Neural progenitor cell (in vitro differentiated cells): ENCODE measurements around the gene PKNOX1. TPM values are rescaled to one million over a fixed set of nuclear protein-coding genes. Genes with fewer than 3 reads are reported as not detected.

Experiments
- DNase-seq: peaks from one replicate; pipeline ENCODE4 v3.0.0-alpha.2; 2016; ENCODE audit warnings: low spot score
- H2AFZ ChIP-seq: fragments of 200-600 bp; sonication (generic); replicated peaks from 2 replicates; pipeline ENCODE4 v1.6.1; 2016; ENCODE audit warnings: antibody characterized with exemption
- H3F3A ChIP-seq: fragments of 200-600 bp; sonication (generic); 2 replicates; pipeline ENCODE4 v1.6.1; 2016; ENCODE audit warnings: antibody characterized with exemption, low read depth
- H3K27ac ChIP-seq: fragments of 200-600 bp; sonication (generic); 2 replicates; pipeline ENCODE4 v1.5.1; 2016; ENCODE audit warnings: mild to moderate bottlenecking
- H3K27me3 ChIP-seq: fragments of 200-600 bp; sonication (generic); 2 replicates; pipeline ENCODE4 v1.6.1; 2016; ENCODE audit warnings: mild to moderate bottlenecking, moderate library complexity
- H3K36me3 ChIP-seq: fragments of 200-600 bp; sonication (generic); 2 replicates; pipeline ENCODE4 v1.5.1; 2016
- H3K4me1 ChIP-seq: fragments of 200-600 bp; sonication (generic); 2 replicates; pipeline ENCODE4 v1.6.1; 2016; ENCODE audit warnings: mixed run types
- H3K4me2 ChIP-seq: fragments of 200-600 bp; sonication (generic); 2 replicates; pipeline ENCODE4 v1.6.1; 2016
- H3K4me3 ChIP-seq: fragments of 200-600 bp; sonication (generic); 2 replicates; pipeline ENCODE4 v1.5.1; 2016
- H3K79me2 ChIP-seq: fragments of 200-600 bp; sonication (generic); 2 replicates; pipeline ENCODE4 v1.6.1; 2016; ENCODE audit warnings: low read depth
- H3K9ac ChIP-seq: fragments of 200-600 bp; sonication (generic); 2 replicates; pipeline ENCODE4 v1.6.1; 2016
- H3K9me3 ChIP-seq: fragments of 200-600 bp; sonication (generic); 2 replicates; pipeline ENCODE4 v1.5.1; 2016; ENCODE audit warnings: low read depth
- H4K20me1 ChIP-seq: fragments of 200-600 bp; sonication (generic); 2 replicates; pipeline ENCODE4 v1.6.1; 2016; ENCODE audit warnings: low read depth
- H3K27ac Mint-ChIP-seq: 3 replicates; pipeline ENCODE4 v1.8.0; 2021; ENCODE audit warnings: mixed read lengths
- H3K27me3 Mint-ChIP-seq: 2 replicates; pipeline ENCODE4 v1.8.0; 2022; ENCODE audit warnings: low read depth, mild to moderate bottlenecking, inconsistent platforms, moderate library complexity, mixed read lengths; ENCODE audit not compliant: insufficient read depth
- H3K36me3 Mint-ChIP-seq: 3 replicates; pipeline ENCODE4 v1.8.0; 2021; ENCODE audit warnings: mixed read lengths
- H3K4me1 Mint-ChIP-seq: 3 replicates; pipeline ENCODE4 v1.8.0; 2021; ENCODE audit warnings: mixed read lengths
- H3K4me3 Mint-ChIP-seq: 3 replicates; pipeline ENCODE4 v1.8.0; 2021; ENCODE audit warnings: mild to moderate bottlenecking, moderate library complexity, mixed read lengths
- H3K9me3 Mint-ChIP-seq: 3 replicates; pipeline ENCODE4 v1.8.0; 2020; ENCODE audit warnings: mixed read lengths
- EZH2 ChIP-seq: fragments of 200-600 bp; sonication (generic); IDR thresholded peaks from 2 replicates; pipeline ENCODE4 v1.6.1; 2017; ENCODE audit warnings: antibody characterized with exemption, mild to moderate bottlenecking, moderate library complexity
- EZH2phosphoT487 ChIP-seq: fragments of 200-600 bp; sonication (generic); IDR thresholded peaks from 2 replicates; pipeline ENCODE4 v1.6.1; 2017; ENCODE audit warnings: antibody characterized with exemption
- total RNA-seq: library from RNA; depleted of rRNA; stranded (reverse); fragments of >200 nt; gene quantifications from 2 replicates; pipeline ENCODE4 v1.2.3, GENCODE V29; 2015; ENCODE audit warnings: low replicate concordance
- TF ChIP-seq, protein P1 (sequence below): fragments of 200-600 bp; sonication (generic); IDR thresholded peaks from 2 replicates; pipeline ENCODE4 v1.5.1; 2017; ENCODE audit warnings: antibody characterized with exemption, mild to moderate bottlenecking

PKNOX1 gene
- total RNA-seq, 1 donor from 2014 or later: 11.0 TPM

DNA sequence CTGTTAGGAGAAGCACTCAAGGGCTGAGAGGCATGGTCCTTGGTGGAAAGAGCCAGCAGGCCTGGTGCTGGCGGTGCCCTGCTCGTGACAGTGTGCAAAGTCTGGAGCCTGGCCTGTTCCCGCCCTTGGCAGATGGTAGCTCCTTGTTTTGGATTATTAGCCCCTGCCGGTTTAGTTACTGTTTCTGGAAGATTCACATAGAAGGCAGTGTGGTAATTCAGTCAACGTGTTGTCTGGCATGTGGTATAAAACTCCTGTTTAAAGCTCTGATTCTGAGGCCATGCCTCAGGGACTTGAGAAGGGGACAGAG, 6.8 kb downstream of the PKNOX1 start:
- Histone ChIP-seq H3K36me3 (no peaks in the 10 kb centered on the region), H4K20me1 (no peaks in the 10 kb centered on the region), H3K27ac (no peak overlapping the region), H3K4me2 (no peak overlapping the region), H3K9ac (no peak overlapping the region), H3F3A (peaks cover 11% of the 10 kb centered on the region), H2AFZ (no peak overlapping the region), H3K27me3 (no peaks in the 10 kb centered on the region), H3K9me3 (no peaks in the 10 kb centered on the region), H3K4me3 (no peak overlapping the region), H3K79me2 (peaks cover 92% of the 10 kb centered on the region), H3K4me1 (peaks cover 2% of the 10 kb centered on the region)
- Mint-ChIP-seq H3K36me3 (peaks cover 31% of the 10 kb centered on the region), H3K4me1 (peaks cover 8% of the 10 kb centered on the region), H3K9me3 (peaks cover 21% of the 10 kb centered on the region), H3K27me3 (peaks cover 5% of the 10 kb centered on the region), H3K27ac (no peak overlapping the region), H3K4me3 (no peak overlapping the region)
- TF ChIP-seq, protein P1, sequence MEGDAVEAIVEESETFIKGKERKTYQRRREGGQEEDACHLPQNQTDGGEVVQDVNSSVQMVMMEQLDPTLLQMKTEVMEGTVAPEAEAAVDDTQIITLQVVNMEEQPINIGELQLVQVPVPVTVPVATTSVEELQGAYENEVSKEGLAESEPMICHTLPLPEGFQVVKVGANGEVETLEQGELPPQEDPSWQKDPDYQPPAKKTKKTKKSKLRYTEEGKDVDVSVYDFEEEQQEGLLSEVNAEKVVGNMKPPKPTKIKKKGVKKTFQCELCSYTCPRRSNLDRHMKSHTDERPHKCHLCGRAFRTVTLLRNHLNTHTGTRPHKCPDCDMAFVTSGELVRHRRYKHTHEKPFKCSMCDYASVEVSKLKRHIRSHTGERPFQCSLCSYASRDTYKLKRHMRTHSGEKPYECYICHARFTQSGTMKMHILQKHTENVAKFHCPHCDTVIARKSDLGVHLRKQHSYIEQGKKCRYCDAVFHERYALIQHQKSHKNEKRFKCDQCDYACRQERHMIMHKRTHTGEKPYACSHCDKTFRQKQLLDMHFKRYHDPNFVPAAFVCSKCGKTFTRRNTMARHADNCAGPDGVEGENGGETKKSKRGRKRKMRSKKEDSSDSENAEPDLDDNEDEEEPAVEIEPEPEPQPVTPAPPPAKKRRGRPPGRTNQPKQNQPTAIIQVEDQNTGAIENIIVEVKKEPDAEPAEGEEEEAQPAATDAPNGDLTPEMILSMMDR: no peak
- TF ChIP-seq EZH2phosphoT487: no peak
- TF ChIP-seq EZH2: no peak
- DNase-seq: no peak

DNA sequence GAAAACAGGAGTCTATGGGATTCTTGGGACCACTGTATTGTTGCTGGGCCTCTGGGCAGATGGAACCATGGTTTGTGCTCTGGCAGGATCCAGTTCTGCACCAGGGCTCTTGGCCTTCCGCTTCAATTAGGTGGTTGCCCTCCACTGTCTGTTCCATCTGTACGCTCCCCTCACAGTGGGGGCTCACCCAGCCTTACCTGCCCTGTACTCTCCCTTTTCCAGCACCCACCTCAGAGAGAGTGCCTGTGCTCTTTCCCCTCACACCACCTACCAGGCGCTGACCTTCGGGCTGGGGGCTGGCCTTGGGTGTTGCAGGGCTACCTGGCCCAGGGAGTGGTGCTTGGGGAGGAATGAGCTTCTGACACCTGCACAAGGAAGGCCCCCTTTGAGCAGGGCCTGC, 7.5 kb downstream of the PKNOX1 start:
- no peak overlapping the region for H3K27ac ChIP-seq
- H3K4me1 Mint-ChIP-seq: peaks cover 3% of the 10 kb centered on the region
- H4K20me1 ChIP-seq: no peaks in the 10 kb centered on the region
- H3K4me2 ChIP-seq: no peak overlapping the region
- no peaks in the 10 kb centered on the region for H3K36me3 ChIP-seq
- H3K9ac ChIP-seq: no peak overlapping the region
- H3K4me1 ChIP-seq: no peaks in the 10 kb centered on the region
- H3K4me3 Mint-ChIP-seq: no peak overlapping the region
- peaks cover 5% of the 10 kb centered on the region for H3K27me3 Mint-ChIP-seq
- H3F3A ChIP-seq: peaks cover 7% of the 10 kb centered on the region
- peaks cover 17% of the 10 kb centered on the region for H3K9me3 Mint-ChIP-seq
- H3K4me3 ChIP-seq: no peak overlapping the region
- no peaks in the 10 kb centered on the region for H3K27me3 ChIP-seq
- no peak for DNase-seq
- peaks cover 91% of the 10 kb centered on the region for H3K79me2 ChIP-seq
- no peaks in the 10 kb centered on the region for H3K9me3 ChIP-seq
- peaks cover 26% of the 10 kb centered on the region for H3K36me3 Mint-ChIP-seq
- TF ChIP-seq EZH2phosphoT487 (no peak), EZH2 (no peak)
- TF ChIP-seq, protein P1: no peak
- no peak overlapping the region for H3K27ac Mint-ChIP-seq
- H2AFZ ChIP-seq: no peak overlapping the region

DNA sequence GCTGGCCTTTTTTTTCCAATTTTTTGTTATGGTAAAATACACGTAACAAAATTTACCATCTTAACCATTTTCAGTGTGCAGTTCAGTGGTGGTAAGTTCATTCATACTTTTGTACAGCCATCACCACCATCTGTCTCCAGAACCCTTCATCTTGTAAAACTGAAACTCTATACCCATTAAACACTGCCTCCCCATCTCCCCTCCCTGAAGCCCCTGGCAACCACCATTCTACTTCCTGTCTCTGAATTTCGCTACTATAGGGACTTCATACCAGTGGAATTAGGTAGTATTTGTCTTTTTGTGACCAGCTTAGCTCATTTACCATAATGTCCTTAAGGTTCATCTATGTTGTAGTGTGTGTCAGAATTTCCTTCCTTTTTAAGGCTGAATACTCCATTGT, 8.7 kb downstream of the PKNOX1 start:
- H3K27me3 ChIP-seq: no peaks in the 10 kb centered on the region
- H4K20me1 ChIP-seq: no peaks in the 10 kb centered on the region
- Mint-ChIP-seq H3K27me3 (peaks cover 5% of the 10 kb centered on the region), H3K4me1 (peaks cover 3% of the 10 kb centered on the region), H3K4me3 (no peak overlapping the region), H3K27ac (peak overlapping the region; percentile 16), H3K36me3 (peaks cover 16% of the 10 kb centered on the region), H3K9me3 (peaks cover 8% of the 10 kb centered on the region)
- no peaks in the 10 kb centered on the region for H3K36me3 ChIP-seq
- peaks cover 78% of the 10 kb centered on the region for H3K79me2 ChIP-seq
- no peaks in the 10 kb centered on the region for H3K4me1 ChIP-seq
- no peaks in the 10 kb centered on the region for H3K9me3 ChIP-seq
- H3K4me3 ChIP-seq: no peak overlapping the region
- no peak overlapping the region for H2AFZ ChIP-seq
- no peak overlapping the region for H3K9ac ChIP-seq
- no peak for DNase-seq
- peaks cover 7% of the 10 kb centered on the region for H3F3A ChIP-seq
- H3K4me2 ChIP-seq: no peak overlapping the region
- H3K27ac ChIP-seq: no peak overlapping the region
- TF ChIP-seq EZH2phosphoT487 (no peak), EZH2 (no peak)
- TF ChIP-seq, protein P1: no peak

DNA sequence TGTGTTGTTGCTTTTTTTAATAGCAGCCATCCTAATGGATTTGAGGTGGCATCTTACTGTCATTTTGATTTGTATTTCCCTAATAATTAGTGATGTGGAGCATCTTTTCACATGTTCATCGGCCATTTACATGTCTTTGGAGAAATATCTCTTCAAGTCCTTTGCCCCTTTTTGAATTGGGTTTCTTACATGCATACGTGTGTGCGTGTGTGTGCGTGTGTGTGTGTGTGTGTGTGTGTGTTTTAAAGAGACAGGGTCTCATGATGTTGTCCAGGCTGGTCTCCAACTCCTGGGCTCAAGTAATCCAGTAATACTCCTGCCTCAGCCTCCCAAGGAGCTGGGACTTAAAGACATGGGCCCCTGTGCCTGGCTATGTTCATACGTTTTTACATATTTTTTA, 9.5 kb downstream of the PKNOX1 start:
- H3K4me2 ChIP-seq: no peak overlapping the region
- Mint-ChIP-seq H3K4me3 (no peak overlapping the region), H3K4me1 (peaks cover 3% of the 10 kb centered on the region), H3K9me3 (peaks cover 3% of the 10 kb centered on the region), H3K36me3 (peaks cover 12% of the 10 kb centered on the region), H3K27ac (no peak overlapping the region), H3K27me3 (peaks cover 3% of the 10 kb centered on the region)
- no peak overlapping the region for H3K9ac ChIP-seq
- H3K9me3 ChIP-seq: no peaks in the 10 kb centered on the region
- no peak overlapping the region for H2AFZ ChIP-seq
- no peak overlapping the region for H3K4me3 ChIP-seq
- no peaks in the 10 kb centered on the region for H4K20me1 ChIP-seq
- H3K27ac ChIP-seq: no peak overlapping the region
- no peak for DNase-seq
- H3F3A ChIP-seq: peaks cover 3% of the 10 kb centered on the region
- no peaks in the 10 kb centered on the region for H3K4me1 ChIP-seq
- no peak for TF ChIP-seq EZH2
- TF ChIP-seq, protein P1: no peak
- no peak for TF ChIP-seq EZH2phosphoT487
- peaks cover 71% of the 10 kb centered on the region for H3K79me2 ChIP-seq
- H3K36me3 ChIP-seq: no peaks in the 10 kb centered on the region
- no peaks in the 10 kb centered on the region for H3K27me3 ChIP-seq
